IMR-90 (cell line): ENCODE measurements around the gene STK32A. TPM values are rescaled to one million over a fixed set of nuclear protein-coding genes. Genes with fewer than 3 reads are reported as not detected.

ENCODE experiments used
- ATAC-seq: fragments of 200-7000 bp; cut with Tn5 transposase; 2 replicates; pipeline ENCODE4 v1.9.1; 2020; ENCODE audit warnings: low read depth, mild to moderate bottlenecking, moderate library complexity
- BruUV-seq: library from RNA; stranded (reverse); fragments of 400-500 nt; replicated peaks from 2 replicates; lab custom pipeline; 2021; lab: Mats Ljungman, UMichigan
- CTCF ChIA-PET: fragments of 300-600 bp; formaldehyde crosslinking; extraction: SDS; loops from one replicate; lab custom pipeline; 2021; ENCODE audit warnings: antibody characterized with exemption; lab: Yijun Ruan, JAX
- POLR2A ChIA-PET: fragments of 300-600 bp; sonication (Branson Sonifier 250); formaldehyde crosslinking; loops from one replicate; lab custom pipeline; 2022; ENCODE audit warnings: antibody characterized with exemption; ENCODE audit not compliant: unreplicated experiment; lab: Charles Lee
- DNase-seq: peaks from one replicate; pipeline ENCODE4 v3.0.0; 2013
- H2AFZ ChIP-seq: replicated peaks from 2 replicates; pipeline ENCODE3; 2013; ENCODE audit warnings: low read length, mild to moderate bottlenecking; ENCODE audit not compliant: poor library complexity
- H2AK5ac ChIP-seq: 2 replicates; pipeline ENCODE4 v1.6.1; 2013; ENCODE audit warnings: low read depth, low read length, inconsistent platforms
- H2AK9ac ChIP-seq: replicated peaks from 2 replicates; pipeline ENCODE3; 2013; ENCODE audit warnings: mild to moderate bottlenecking, low read depth, low read length, moderate library complexity; ENCODE audit not compliant: poor library complexity
- H2BK120ac ChIP-seq: 2 replicates; pipeline ENCODE4 v1.6.1; 2013; ENCODE audit warnings: low read depth, low read length, inconsistent platforms
- H2BK15ac ChIP-seq: 3 replicates; pipeline ENCODE4 v1.6.1; 2013; ENCODE audit warnings: low read depth, low read length, inconsistent platforms
- H2BK20ac ChIP-seq: 2 replicates; pipeline ENCODE4 v1.6.1; 2013; ENCODE audit warnings: low read depth, mild to moderate bottlenecking, inconsistent platforms, low read length, moderate library complexity
- H2BK5ac ChIP-seq: 2 replicates; pipeline ENCODE4 v1.6.1; 2013; ENCODE audit warnings: mild to moderate bottlenecking, low read depth, low read length, inconsistent platforms; ENCODE audit not compliant: poor library complexity, severe bottlenecking
- H3K14ac ChIP-seq: replicated peaks from 2 replicates; pipeline ENCODE4 v1.6.1; 2013; ENCODE audit warnings: low read depth, low read length, inconsistent platforms
- H3K18ac ChIP-seq: 2 replicates; pipeline ENCODE4 v1.6.1; 2013; ENCODE audit warnings: low read depth, low read length, control low read depth
- H3K23ac ChIP-seq: 2 replicates; pipeline ENCODE4 v1.6.1; 2013; ENCODE audit warnings: low read depth, low read length, inconsistent platforms
- H3K27ac ChIP-seq: 2 replicates; pipeline ENCODE4 v1.5.1; 2013; ENCODE audit warnings: mild to moderate bottlenecking, control low read depth, low read length; ENCODE audit not compliant: insufficient read depth
- H3K27me3 ChIP-seq: 2 replicates; pipeline ENCODE4 v1.6.1; 2013; ENCODE audit warnings: low read length; ENCODE audit not compliant: control insufficient read depth, insufficient read depth
- H3K36me3 ChIP-seq: 2 replicates; pipeline ENCODE4 v1.6.1; 2013; ENCODE audit warnings: low read length, mixed read lengths; ENCODE audit not compliant: control insufficient read depth, insufficient read depth
- H3K4ac ChIP-seq: 2 replicates; pipeline ENCODE4 v1.6.1; 2013; ENCODE audit warnings: low read depth, low read length, inconsistent platforms
- H3K4me1 ChIP-seq: 2 replicates; pipeline ENCODE4 v1.6.1; 2013; ENCODE audit warnings: low read length, mixed read lengths; ENCODE audit not compliant: control insufficient read depth, insufficient read depth
- H3K4me2 ChIP-seq: 2 replicates; pipeline ENCODE4 v1.6.1; 2013; ENCODE audit warnings: low read depth, mild to moderate bottlenecking, control low read depth, low read length, moderate library complexity
- H3K4me3 ChIP-seq: 2 replicates; pipeline ENCODE4 v1.5.1; 2013; ENCODE audit warnings: low read depth, mild to moderate bottlenecking, control low read depth, low read length, moderate library complexity; ENCODE audit not compliant: insufficient read depth
- H3K56ac ChIP-seq: 2 replicates; pipeline ENCODE4 v1.6.1; 2013; ENCODE audit warnings: low read length, inconsistent platforms; ENCODE audit not compliant: insufficient read depth; ENCODE audit errors: extremely low read depth
- H3K79me1 ChIP-seq, 2 experiments: 2 replicates each; pipeline ENCODE4 v1.6.1; 2013; ENCODE audit warnings: low read length in 2 of 2, inconsistent platforms in 1 of 2, low read depth in 1 of 2
- H3K9ac ChIP-seq: 2 replicates; pipeline ENCODE4 v1.6.1; 2013; ENCODE audit warnings: low read depth, low read length, control low read depth
- H3K9me1 ChIP-seq: 2 replicates; pipeline ENCODE4 v1.6.1; 2013; ENCODE audit warnings: low read length, inconsistent platforms; ENCODE audit not compliant: insufficient read depth
- H3K9me3 ChIP-seq: 2 replicates; pipeline ENCODE4 v1.6.1; 2013; ENCODE audit warnings: low read length; ENCODE audit not compliant: control insufficient read depth, insufficient read depth
- H4K20me1 ChIP-seq: 2 replicates; pipeline ENCODE4 v1.6.1; 2013; ENCODE audit warnings: low read length, inconsistent platforms; ENCODE audit not compliant: insufficient read depth
- H4K5ac ChIP-seq: 2 replicates; pipeline ENCODE4 v1.6.1; 2013; ENCODE audit warnings: mild to moderate bottlenecking, low read depth, low read length, control low read depth
- H4K8ac ChIP-seq, 2 experiments: 2 replicates each; pipeline ENCODE4 v1.6.1; 2013; ENCODE audit warnings: low read depth in 2 of 2, low read length in 2 of 2, control low read depth in 1 of 2, inconsistent platforms in 1 of 2
- H4K91ac ChIP-seq: 2 replicates; pipeline ENCODE4 v1.6.1; 2013; ENCODE audit warnings: low read depth, low read length, inconsistent platforms; ENCODE audit not compliant: insufficient read depth
- BHLHE40 ChIP-seq: fragments of 150-350 bp; IDR thresholded peaks from 2 replicates; pipeline ENCODE4 v1.6.1; 2016; ENCODE audit warnings: mild to moderate bottlenecking, low read depth, low read length
- CEBPB ChIP-seq: IDR thresholded peaks from 2 replicates; pipeline ENCODE4 v1.6.1; 2012; ENCODE audit warnings: low read depth, low read length, improper control_type of control experiment
- FOS ChIP-seq: fragments of 150-350 bp; IDR thresholded peaks from 2 replicates; pipeline ENCODE4 v1.6.1; 2016; ENCODE audit warnings: low read depth, low read length
- MAFK ChIP-seq: IDR thresholded peaks from 2 replicates; pipeline ENCODE4 v1.6.1; 2012; ENCODE audit warnings: low read depth, low read length, improper control_type of control experiment
- MAZ ChIP-seq: IDR thresholded peaks from 2 replicates; pipeline ENCODE4 v1.6.1; 2012; ENCODE audit warnings: low read depth, mild to moderate bottlenecking, low read length, improper control_type of control experiment, moderate library complexity, borderline replicate concordance
- MXI1 ChIP-seq: IDR thresholded peaks from 2 replicates; pipeline ENCODE4 v1.6.1; 2012; ENCODE audit warnings: low read depth, mild to moderate bottlenecking, low read length, moderate library complexity, borderline replicate concordance
- RCOR1 ChIP-seq: IDR thresholded peaks from 2 replicates; pipeline ENCODE4 v1.6.1; 2012; ENCODE audit warnings: mild to moderate bottlenecking, low read length, improper control_type of control experiment; ENCODE audit not compliant: insufficient replicate concordance
- RFX5 ChIP-seq: IDR thresholded peaks from 2 replicates; pipeline ENCODE4 v1.8.0; 2012; ENCODE audit warnings: low read depth, mild to moderate bottlenecking, low read length, moderate library complexity
- SMC3 ChIP-seq: fragments of 150-350 bp; IDR thresholded peaks from 2 replicates; pipeline ENCODE4 v1.6.1; 2016; ENCODE audit warnings: low read depth, mild to moderate bottlenecking, antibody characterized with exemption, low read length, moderate library complexity
- USF2 ChIP-seq: fragments of 150-350 bp; IDR thresholded peaks from 2 replicates; pipeline ENCODE4 v1.6.1; 2017; ENCODE audit warnings: mild to moderate bottlenecking, antibody characterized with exemption, low read length, low read depth
- WGBS, 2 experiments: methylation state at CpG; one replicate each; pipeline versions ENCODE4 v1.1.5 to v1.1.7; 2013; ENCODE audit warnings: missing lambda C conversion rate in 2 of 2; ENCODE audit not compliant: insufficient read length in 1 of 2; ENCODE audit errors: extremely low coverage in 2 of 2; 5-methylcytosine and 5-hydroxymethylcytosine counted together
- dilution Hi-C: fragments of 300-500 bp; cut with HindIII; formaldehyde crosslinking; loops from one replicate; pipeline ENCODE4 v1.14.3; 2018; ENCODE audit warnings: low sequenced_read_pairs; ENCODE audit not compliant: unreplicated experiment
- in situ Hi-C: fragments of 300-500 bp; cut with MboI; formaldehyde crosslinking; loops from 3 replicates; pipeline ENCODE4 v1.14.3; 2019; ENCODE audit warnings: low sequenced_read_pairs, inconsistent platforms, mixed read lengths
- intact Hi-C: fragments of 100-400 bp; cut with micrococcal nuclease; formaldehyde crosslinking; loops from 2 replicates; pipeline ENCODE4 v1.10.0; 2022
- polyA plus RNA-seq, 3 experiments: library from polyadenylated mRNA; depleted of rRNA; stranded (reverse); fragments of >200 nt; gene quantifications; 2 replicates each; pipeline ENCODE4 v1.2.3, GENCODE V29; 2012; ENCODE audit warnings: low replicate concordance in 1 of 3
- total RNA-seq: library from RNA; depleted of rRNA; stranded (reverse); fragments of >200 nt; gene quantifications from 2 replicates; pipeline ENCODE4 v1.2.3, GENCODE V29; 2012
- TF ChIP-seq, protein P1 (sequence below): conservative IDR thresholded peaks from 2 replicates; pipeline ENCODE4 v1.5.1; 2012; ENCODE audit warnings: mild to moderate bottlenecking, low read depth, low read length, improper control_type of control experiment

STK32A gene
- total and polyA plus RNA-seq, 2 of the 4 experiments (the other 2 are of a cell fraction), result 0.12 to 0.18 TPM

DNA sequence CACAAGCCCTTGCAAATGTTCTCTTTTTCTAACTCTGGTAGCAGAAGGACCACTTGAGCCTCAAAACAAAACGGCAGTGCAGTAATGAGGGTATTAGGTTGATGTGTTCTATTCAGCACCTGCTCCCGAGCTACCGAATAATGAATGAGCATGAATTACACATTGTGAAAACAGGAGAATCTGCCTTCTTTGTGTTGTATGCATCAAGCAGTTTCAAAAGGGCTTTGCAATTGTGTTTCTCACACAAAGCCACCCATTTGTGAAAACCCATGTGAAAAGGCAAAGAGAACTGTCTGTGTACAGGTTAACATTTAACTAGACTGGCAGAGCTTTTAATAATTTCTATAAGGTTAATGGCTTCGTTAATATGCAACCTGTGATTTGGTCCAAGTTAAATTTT is 97.8 kb downstream of the STK32A start:
- ChIA-PET POLR2A (no interaction called here), CTCF (no interaction called here)
- H3K27me3 ChIP-seq, result peaks cover 8% of the 10 kb centered on the region
- DNase-seq, result no peak
- no TSS peak for BruUV-seq
- H3K4me2 ChIP-seq, result no peak overlapping the region
- no peak overlapping the region for H4K91ac ChIP-seq
- no peak overlapping the region for H2BK5ac ChIP-seq
- H2BK120ac ChIP-seq, result no peak overlapping the region
- H3K4me1 ChIP-seq, result no peaks in the 10 kb centered on the region
- no peak overlapping the region for H4K5ac ChIP-seq
- H4K8ac ChIP-seq, result no peak overlapping the region
- no peak overlapping the region for H3K18ac ChIP-seq
- no peak for TF ChIP-seq CEBPB
- no peak for TF ChIP-seq BHLHE40
- TF ChIP-seq MXI1, result no peak
- no peak for TF ChIP-seq FOS
- TF ChIP-seq, protein P1, sequence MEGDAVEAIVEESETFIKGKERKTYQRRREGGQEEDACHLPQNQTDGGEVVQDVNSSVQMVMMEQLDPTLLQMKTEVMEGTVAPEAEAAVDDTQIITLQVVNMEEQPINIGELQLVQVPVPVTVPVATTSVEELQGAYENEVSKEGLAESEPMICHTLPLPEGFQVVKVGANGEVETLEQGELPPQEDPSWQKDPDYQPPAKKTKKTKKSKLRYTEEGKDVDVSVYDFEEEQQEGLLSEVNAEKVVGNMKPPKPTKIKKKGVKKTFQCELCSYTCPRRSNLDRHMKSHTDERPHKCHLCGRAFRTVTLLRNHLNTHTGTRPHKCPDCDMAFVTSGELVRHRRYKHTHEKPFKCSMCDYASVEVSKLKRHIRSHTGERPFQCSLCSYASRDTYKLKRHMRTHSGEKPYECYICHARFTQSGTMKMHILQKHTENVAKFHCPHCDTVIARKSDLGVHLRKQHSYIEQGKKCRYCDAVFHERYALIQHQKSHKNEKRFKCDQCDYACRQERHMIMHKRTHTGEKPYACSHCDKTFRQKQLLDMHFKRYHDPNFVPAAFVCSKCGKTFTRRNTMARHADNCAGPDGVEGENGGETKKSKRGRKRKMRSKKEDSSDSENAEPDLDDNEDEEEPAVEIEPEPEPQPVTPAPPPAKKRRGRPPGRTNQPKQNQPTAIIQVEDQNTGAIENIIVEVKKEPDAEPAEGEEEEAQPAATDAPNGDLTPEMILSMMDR, result no peak
- TF ChIP-seq RCOR1, result no peak
- TF ChIP-seq MAZ, result no peak
- no peak for TF ChIP-seq SMC3
- no peak for TF ChIP-seq MAFK
- TF ChIP-seq RFX5, result no peak
- no peak for TF ChIP-seq USF2
- no peaks in the 10 kb centered on the region for H3K79me1 ChIP-seq
- intact Hi-C loops, result no loop called here
- H3K9me3 ChIP-seq, result no peaks in the 10 kb centered on the region
- H3K4me3 ChIP-seq, result no peak overlapping the region
- H3K36me3 ChIP-seq, result no peaks in the 10 kb centered on the region
- no peak for ATAC-seq
- H2BK15ac ChIP-seq, result no peak overlapping the region
- dilution Hi-C loops, result no loop called here
- no peak overlapping the region for H2BK20ac ChIP-seq
- WGBS, 2 experiments, result no CpG with 5 or more reads among the region's 4 CpGs
- no peak overlapping the region for H3K23ac ChIP-seq
- no peak overlapping the region for H3K9ac ChIP-seq
- no peak overlapping the region for H2AK9ac ChIP-seq
- H3K4ac ChIP-seq, result no peak overlapping the region
- no peak overlapping the region for H3K14ac ChIP-seq
- no peaks in the 10 kb centered on the region for H3K9me1 ChIP-seq
- H3K56ac ChIP-seq, result no peak overlapping the region
- H2AK5ac ChIP-seq, result no peak overlapping the region
- in situ Hi-C loops, result no loop called here
- no peak overlapping the region for H2AFZ ChIP-seq
- no peak overlapping the region for H3K27ac ChIP-seq
- no peaks in the 10 kb centered on the region for H4K20me1 ChIP-seq
